Ishikawa (cell line): ENCODE data around the gene HAP1.

Experiments
- CEBPB ChIP-seq: IDR thresholded peaks from 2 replicates; pipeline ENCODE4 v1.6.1; 2012
- EP300 ChIP-seq: IDR thresholded peaks from 2 replicates; pipeline ENCODE4 v1.6.1; 2012; ENCODE audit warnings: borderline replicate concordance
- NFIC ChIP-seq: IDR thresholded peaks from 2 replicates; pipeline ENCODE4 v1.6.1; 2012
- TAF1 ChIP-seq: IDR thresholded peaks from 2 replicates; pipeline ENCODE4 v1.6.1; 2012; ENCODE audit warnings: low read depth, mild to moderate bottlenecking
- TF ChIP-seq, protein P1 (sequence below): IDR thresholded peaks from 2 replicates; pipeline ENCODE4 v1.6.1; 2012; ENCODE audit warnings: low read depth, mild to moderate bottlenecking

DNA sequence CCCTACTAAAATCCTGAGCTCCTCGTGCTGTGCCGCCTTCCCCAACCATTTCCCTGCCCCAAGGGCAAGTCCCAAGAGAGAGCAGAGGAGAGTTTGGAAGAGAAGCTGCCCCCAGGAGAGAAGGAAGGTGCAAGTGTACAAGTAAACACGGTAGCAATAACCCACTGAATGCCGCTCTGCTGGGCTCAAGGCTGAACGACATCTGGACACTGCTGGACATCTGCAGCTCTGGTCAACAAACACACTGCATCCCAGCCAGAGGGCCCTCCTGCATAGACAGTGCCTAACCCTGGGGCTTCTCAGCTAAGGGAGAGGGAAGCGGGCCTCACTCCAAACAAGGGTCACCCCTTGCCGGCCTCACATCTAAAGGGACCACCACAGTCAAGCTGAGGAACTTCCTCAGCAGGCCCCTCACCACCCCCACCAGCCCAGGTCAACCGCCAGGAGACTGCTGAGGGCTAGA lies 39.3 kb upstream of the HAP1 start:
- TF ChIP-seq NFIC (no peak), CEBPB (no peak), TAF1 (no peak), EP300 (no peak)
- TF ChIP-seq, protein P1, sequence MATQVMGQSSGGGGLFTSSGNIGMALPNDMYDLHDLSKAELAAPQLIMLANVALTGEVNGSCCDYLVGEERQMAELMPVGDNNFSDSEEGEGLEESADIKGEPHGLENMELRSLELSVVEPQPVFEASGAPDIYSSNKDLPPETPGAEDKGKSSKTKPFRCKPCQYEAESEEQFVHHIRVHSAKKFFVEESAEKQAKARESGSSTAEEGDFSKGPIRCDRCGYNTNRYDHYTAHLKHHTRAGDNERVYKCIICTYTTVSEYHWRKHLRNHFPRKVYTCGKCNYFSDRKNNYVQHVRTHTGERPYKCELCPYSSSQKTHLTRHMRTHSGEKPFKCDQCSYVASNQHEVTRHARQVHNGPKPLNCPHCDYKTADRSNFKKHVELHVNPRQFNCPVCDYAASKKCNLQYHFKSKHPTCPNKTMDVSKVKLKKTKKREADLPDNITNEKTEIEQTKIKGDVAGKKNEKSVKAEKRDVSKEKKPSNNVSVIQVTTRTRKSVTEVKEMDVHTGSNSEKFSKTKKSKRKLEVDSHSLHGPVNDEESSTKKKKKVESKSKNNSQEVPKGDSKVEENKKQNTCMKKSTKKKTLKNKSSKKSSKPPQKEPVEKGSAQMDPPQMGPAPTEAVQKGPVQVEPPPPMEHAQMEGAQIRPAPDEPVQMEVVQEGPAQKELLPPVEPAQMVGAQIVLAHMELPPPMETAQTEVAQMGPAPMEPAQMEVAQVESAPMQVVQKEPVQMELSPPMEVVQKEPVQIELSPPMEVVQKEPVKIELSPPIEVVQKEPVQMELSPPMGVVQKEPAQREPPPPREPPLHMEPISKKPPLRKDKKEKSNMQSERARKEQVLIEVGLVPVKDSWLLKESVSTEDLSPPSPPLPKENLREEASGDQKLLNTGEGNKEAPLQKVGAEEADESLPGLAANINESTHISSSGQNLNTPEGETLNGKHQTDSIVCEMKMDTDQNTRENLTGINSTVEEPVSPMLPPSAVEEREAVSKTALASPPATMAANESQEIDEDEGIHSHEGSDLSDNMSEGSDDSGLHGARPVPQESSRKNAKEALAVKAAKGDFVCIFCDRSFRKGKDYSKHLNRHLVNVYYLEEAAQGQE, result no peak
